ENCODE data around the gene SRGAP2B. TPM values are rescaled to one million over a fixed set of nuclear protein-coding genes. Genes with fewer than 3 reads are reported as not detected.
"Not testable (repeated sequence)": the region's sequence is repeated elsewhere in the genome, so short reads cannot be mapped to it uniquely, and the experiment has no call there.

Gene SRGAP2B
- polyA plus RNA-seq, 1 donor, result 12.4 TPM

GRCh38 chr1:144922785-144923184 is 172.3 kb downstream of the SRGAP2B start:
- DNase-seq, result peak; percentile 0 to 9
- no CpG with 5 or more reads among the region's 4 CpGs for WGBS (ENCODE audit: insufficient coverage, low lambda C conversion rate)
- not testable (repeated sequence) for H3K4me1 ChIP-seq (ENCODE audit: control insufficient read depth, insufficient read depth, low read length); H3K9me3 ChIP-seq (ENCODE audit: control insufficient read depth, low read depth, low read length); H3K27me3 ChIP-seq (ENCODE audit: control insufficient read depth, insufficient read depth, low read length); H3K36me3 ChIP-seq (ENCODE audit: control insufficient read depth, insufficient read depth, low read length); H3K4me3 ChIP-seq (ENCODE audit: low read length); H3K27ac ChIP-seq (ENCODE audit: low read length)

DNA sequence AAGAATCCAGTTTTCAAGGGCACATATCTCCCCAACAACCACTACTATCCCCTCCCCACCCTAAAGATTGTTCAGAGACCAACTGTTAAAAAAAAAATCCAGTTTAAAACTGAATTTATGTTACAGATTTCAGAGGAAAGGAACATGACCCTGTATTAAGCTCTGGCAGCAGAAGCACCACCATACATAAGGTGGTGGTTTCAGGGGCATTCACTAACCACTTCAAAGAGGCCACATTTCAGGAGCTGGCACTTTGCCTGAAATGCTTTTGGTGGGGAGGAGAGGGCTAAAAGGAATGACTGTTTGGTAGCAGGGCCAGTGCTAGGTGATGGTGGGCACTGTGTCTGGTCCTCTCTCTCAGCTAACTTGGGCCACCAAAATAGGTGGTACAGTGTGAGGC is 176.0 kb downstream of the SRGAP2B start:
- H3K9me3 ChIP-seq (ENCODE audit: control insufficient read depth, low read depth, low read length); DNase-seq; H3K4me1 ChIP-seq (ENCODE audit: control insufficient read depth, insufficient read depth, low read length); H3K27me3 ChIP-seq (ENCODE audit: control insufficient read depth, insufficient read depth, low read length); H3K4me3 ChIP-seq (ENCODE audit: low read length); H3K36me3 ChIP-seq (ENCODE audit: control insufficient read depth, insufficient read depth, low read length); H3K27ac ChIP-seq (ENCODE audit: low read length): not testable (repeated sequence)

DNA sequence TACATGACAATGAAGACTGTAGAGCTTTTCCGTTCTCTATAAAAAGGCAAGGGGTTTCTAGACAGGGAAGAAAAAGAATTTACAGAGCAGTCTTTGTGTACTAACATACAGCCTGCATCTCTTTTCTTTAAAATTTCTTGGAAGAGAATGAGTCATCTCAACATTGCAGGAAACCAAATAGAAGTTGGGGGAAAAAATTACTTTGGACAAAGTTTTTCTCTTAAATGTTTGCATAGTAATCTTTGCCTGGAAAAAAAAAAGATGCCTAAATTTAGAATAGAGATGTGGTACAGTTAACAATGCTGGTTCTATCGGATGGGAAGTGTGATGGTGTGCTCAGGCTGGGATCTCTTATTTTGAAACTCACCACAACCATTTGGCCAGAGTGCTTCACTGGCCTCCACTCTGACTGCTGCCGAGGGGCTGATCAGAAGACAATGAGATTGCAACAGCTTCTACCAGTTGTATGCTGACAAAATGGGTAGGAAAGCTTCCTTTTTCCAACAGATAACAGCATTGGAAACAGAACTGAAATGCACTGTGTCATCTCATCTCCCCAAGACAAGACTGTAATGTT is 177.0 kb downstream of the SRGAP2B start:
- not testable (repeated sequence) for DNase-seq; H3K36me3 ChIP-seq (ENCODE audit: control insufficient read depth, insufficient read depth, low read length); H3K4me1 ChIP-seq (ENCODE audit: control insufficient read depth, insufficient read depth, low read length); H3K27ac ChIP-seq (ENCODE audit: low read length); H3K27me3 ChIP-seq (ENCODE audit: control insufficient read depth, insufficient read depth, low read length); H3K9me3 ChIP-seq (ENCODE audit: control insufficient read depth, low read depth, low read length); H3K4me3 ChIP-seq (ENCODE audit: low read length)
- no CpG with 5 or more reads among the region's 3 CpGs for WGBS (ENCODE audit: insufficient coverage, low lambda C conversion rate)

DNA sequence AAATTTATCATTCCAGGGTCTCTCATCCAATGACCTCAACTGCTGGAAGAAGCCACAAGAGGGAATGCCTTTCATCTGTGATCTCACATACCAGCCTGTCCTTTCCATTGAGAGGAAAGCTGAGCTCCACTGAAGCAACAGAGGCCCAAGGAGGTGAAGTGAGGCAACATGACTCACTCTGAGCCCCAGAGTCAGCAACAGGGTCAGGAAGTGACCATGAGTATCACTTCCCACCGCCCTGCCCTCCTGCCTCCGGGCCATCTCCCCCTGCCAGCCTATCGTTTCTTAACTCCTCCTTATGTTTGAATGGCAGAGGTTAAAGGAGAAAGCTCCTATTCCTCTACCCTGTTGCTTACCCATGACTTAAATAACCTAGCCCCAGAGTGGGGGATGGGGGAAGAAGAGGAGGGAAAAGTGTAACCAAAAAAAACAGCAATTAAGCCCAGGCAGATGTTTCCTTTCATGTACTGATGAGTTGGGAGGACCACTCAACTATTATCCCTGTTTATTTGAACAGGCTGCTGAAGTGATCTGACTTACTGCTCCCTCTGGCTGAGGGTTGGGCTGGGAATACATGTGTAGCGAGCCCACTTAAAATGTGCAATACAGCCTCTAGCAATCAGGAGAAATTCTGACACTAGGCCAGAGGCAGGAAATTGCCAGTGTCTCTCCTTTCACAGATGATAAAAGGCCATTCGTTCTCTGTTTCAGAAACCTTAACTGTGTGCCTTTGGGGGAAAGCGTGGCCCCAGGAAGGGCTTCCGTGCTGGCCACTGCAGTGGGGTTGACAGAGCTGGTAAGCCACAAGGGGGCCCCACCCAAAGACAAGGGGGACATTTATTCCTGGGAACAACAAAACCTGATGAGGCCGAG is 177.7 kb downstream of the SRGAP2B start:
- H3K9me3 ChIP-seq (ENCODE audit: control insufficient read depth, low read depth, low read length); H3K4me3 ChIP-seq (ENCODE audit: low read length); H3K27ac ChIP-seq (ENCODE audit: low read length); H3K4me1 ChIP-seq (ENCODE audit: control insufficient read depth, insufficient read depth, low read length); H3K27me3 ChIP-seq (ENCODE audit: control insufficient read depth, insufficient read depth, low read length); DNase-seq; H3K36me3 ChIP-seq (ENCODE audit: control insufficient read depth, insufficient read depth, low read length): not testable (repeated sequence)
- no CpG with 5 or more reads among the region's 8 CpGs for WGBS (ENCODE audit: insufficient coverage, low lambda C conversion rate)

DNA sequence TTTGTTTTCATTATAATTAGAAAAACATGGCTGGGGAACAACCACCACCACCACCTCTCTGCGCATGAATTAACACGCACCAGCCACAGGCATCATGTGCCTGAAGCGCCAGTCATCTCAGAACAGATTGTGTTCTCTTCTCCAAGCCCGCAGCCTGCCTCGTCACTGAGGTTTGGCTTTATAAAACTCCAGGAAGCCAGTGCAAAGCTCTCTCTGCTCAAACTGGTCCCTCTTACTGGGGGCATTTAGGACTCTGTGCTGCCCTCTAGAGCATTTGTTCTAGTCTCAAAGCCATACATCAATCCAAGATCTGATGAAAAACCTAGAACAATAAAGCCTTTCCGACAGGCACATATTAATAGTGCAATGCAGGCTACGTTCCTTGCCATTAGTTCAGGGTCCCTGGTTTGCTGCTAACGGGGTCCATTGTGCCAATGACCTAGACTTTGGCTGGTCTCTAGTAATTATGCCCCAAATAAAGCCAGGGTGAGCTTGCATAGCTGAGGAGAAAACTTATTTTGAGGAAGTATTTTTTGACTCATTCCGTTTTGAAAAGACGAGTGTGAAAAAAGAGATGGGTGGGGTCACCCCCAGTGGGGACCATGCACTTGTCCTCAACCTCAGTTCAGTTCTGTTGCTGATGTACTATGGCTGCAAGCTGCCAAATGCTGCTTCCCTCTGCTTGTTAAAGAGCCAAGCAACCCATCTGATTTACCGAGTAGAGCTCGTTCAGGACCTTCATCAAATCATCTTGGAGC is 181.0 kb downstream of the SRGAP2B start:
- not testable (repeated sequence) for H3K4me1 ChIP-seq (ENCODE audit: control insufficient read depth, insufficient read depth, low read length); H3K27ac ChIP-seq (ENCODE audit: low read length); H3K9me3 ChIP-seq (ENCODE audit: control insufficient read depth, low read depth, low read length); H3K4me3 ChIP-seq (ENCODE audit: low read length); H3K27me3 ChIP-seq (ENCODE audit: control insufficient read depth, insufficient read depth, low read length); DNase-seq; H3K36me3 ChIP-seq (ENCODE audit: control insufficient read depth, insufficient read depth, low read length)
- WGBS (ENCODE audit: insufficient coverage, low lambda C conversion rate), result no CpG with 5 or more reads among the region's 12 CpGs

DNA sequence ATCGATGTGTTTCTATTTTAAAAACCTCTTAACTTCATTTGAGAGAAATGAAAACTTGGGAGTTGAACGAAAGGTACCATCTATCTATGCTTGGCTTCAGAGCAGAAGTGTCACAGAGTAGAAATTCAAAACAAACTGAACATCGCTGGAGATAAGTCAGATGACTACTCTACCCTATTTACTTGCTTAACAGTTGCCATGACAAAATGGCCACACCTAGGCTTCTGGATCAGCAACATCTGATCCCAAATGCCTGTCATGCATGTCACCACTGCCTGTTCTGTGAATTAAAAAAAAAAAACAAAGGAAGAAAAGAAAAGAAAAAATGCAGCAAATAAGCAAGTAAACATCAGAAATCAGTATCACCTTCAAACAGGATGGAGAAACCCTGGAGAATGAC is 181.7 kb downstream of the SRGAP2B start:
- H3K4me3 ChIP-seq (ENCODE audit: low read length); DNase-seq; H3K27ac ChIP-seq (ENCODE audit: low read length); H3K4me1 ChIP-seq (ENCODE audit: control insufficient read depth, insufficient read depth, low read length); H3K9me3 ChIP-seq (ENCODE audit: control insufficient read depth, low read depth, low read length); H3K36me3 ChIP-seq (ENCODE audit: control insufficient read depth, insufficient read depth, low read length); H3K27me3 ChIP-seq (ENCODE audit: control insufficient read depth, insufficient read depth, low read length): not testable (repeated sequence)
- WGBS (ENCODE audit: insufficient coverage, low lambda C conversion rate), result no CpG with 5 or more reads among the region's 3 CpGs

- H3K27ac ChIP-seq (ENCODE audit: low read length); H3K27me3 ChIP-seq (ENCODE audit: control insufficient read depth, insufficient read depth, low read length); DNase-seq; H3K9me3 ChIP-seq (ENCODE audit: control insufficient read depth, low read depth, low read length); H3K36me3 ChIP-seq (ENCODE audit: control insufficient read depth, insufficient read depth, low read length); H3K4me1 ChIP-seq (ENCODE audit: control insufficient read depth, insufficient read depth, low read length); H3K4me3 ChIP-seq (ENCODE audit: low read length): not testable (repeated sequence)
- no CpG with 5 or more reads among the region's 5 CpGs for WGBS (ENCODE audit: insufficient coverage, low lambda C conversion rate)
Observed at GRCh38 chr1:144910729-144911128, 184.4 kb downstream of the SRGAP2B start.

DNA sequence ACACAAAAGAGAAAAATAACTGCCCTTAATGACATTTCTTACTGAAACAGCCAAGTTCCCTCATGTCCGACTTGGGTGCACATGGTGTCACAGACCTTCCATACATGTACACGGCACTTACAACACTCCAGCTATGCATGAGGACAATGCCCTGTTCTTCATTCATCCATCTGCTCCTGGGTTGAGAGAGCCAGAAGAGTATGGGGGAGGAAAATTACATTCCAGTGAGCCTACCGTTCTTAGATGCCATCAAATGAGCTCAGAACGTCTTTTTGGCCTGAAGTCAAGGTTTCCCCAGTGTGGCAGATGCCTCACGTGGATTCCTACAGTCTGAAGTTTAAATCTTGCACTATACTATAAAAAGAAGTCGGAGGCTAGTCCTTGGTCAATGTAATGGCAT is 194.3 kb downstream of the SRGAP2B start:
- not testable (repeated sequence) for H3K4me3 ChIP-seq (ENCODE audit: low read length); H3K36me3 ChIP-seq (ENCODE audit: control insufficient read depth, insufficient read depth, low read length); H3K9me3 ChIP-seq (ENCODE audit: control insufficient read depth, low read depth, low read length); H3K27me3 ChIP-seq (ENCODE audit: control insufficient read depth, insufficient read depth, low read length); DNase-seq; H3K4me1 ChIP-seq (ENCODE audit: control insufficient read depth, insufficient read depth, low read length); H3K27ac ChIP-seq (ENCODE audit: low read length)
- no CpG with 5 or more reads among the region's 6 CpGs for WGBS (ENCODE audit: insufficient coverage, low lambda C conversion rate)

DNA sequence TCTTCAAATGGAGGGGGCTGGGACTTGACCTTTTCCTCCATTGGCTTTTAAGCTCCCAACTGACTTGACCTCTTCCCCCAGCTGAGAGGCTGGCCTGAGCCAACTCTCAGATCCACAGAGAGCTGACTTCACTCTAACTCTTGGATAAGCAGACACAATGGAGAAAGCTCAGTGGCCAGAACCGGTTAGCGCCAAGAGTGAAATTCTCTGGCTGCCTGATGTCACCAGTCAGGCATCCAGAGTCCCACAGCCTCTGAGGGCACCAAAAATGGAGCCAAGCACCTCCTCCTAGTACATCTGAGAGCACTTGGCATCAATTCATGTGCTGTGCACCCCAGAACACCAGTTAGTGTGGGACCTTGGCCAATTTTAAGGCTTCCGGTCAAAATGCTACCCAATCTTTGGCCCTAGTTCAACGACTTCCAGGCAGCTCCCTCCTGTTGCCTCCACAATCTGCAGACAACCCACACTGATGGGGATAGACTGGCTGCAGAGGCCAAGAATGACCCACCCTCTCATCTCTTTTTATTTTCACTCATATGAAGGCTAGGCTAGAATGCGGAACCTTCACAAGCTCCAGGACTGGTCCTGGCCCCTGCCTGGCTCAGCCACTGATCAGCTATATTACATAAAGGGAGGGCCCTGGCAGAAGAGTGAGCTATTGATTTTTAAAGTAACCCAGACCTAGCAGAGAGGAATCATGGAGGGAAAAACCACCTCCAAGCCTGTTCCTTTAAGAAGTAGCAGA is 200.5 kb downstream of the SRGAP2B start:
- H3K4me3 ChIP-seq (ENCODE audit: low read length); H3K27ac ChIP-seq (ENCODE audit: low read length); H3K36me3 ChIP-seq (ENCODE audit: control insufficient read depth, insufficient read depth, low read length); H3K27me3 ChIP-seq (ENCODE audit: control insufficient read depth, insufficient read depth, low read length); H3K9me3 ChIP-seq (ENCODE audit: control insufficient read depth, low read depth, low read length); H3K4me1 ChIP-seq (ENCODE audit: control insufficient read depth, insufficient read depth, low read length); DNase-seq: not testable (repeated sequence)
- WGBS (ENCODE audit: insufficient coverage, low lambda C conversion rate), result no CpG with 5 or more reads among the region's 5 CpGs

DNA sequence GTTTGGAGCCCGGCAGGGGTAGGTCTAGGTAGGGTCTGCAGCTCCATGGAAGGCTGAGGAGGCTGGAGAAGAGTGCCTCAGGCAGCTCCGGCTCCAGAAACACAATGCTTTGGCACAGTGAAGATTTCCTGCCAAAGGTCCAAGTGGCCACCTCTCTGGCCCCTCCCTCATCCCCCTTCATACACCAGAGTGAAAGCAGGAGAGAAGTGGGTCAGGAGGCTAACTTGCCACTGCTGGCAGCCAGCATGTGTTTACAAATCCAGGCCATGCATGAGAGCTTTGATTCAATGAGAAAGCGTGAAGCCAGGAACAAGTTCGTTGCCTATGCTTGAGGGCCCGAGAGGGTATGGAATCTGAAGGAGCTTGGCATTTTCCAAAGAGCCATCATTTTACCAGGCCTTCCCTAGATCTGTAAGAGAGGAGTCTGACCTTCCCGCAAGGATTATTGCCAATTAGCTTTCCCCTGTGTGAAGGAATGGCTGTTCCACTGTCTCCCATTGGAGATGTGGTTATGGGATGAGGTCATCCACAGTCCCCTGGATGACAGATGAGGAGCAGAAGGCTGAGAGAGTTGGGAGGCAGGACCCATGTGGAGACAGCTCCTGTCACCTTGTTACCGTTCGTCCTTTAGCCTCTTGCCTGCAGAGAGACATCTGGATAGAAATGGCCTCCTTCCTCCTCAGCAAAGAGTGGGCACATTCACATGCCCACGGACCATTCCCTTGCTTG is 201.3 kb downstream of the SRGAP2B start:
- not testable (repeated sequence) for H3K36me3 ChIP-seq (ENCODE audit: control insufficient read depth, insufficient read depth, low read length); DNase-seq
- no CpG with 5 or more reads among the region's 9 CpGs for WGBS (ENCODE audit: insufficient coverage, low lambda C conversion rate)

More for the DNA sequence above, 201.3 kb downstream of the SRGAP2B start:
- H3K4me3 ChIP-seq (ENCODE audit: low read length); H3K4me1 ChIP-seq (ENCODE audit: control insufficient read depth, insufficient read depth, low read length); H3K9me3 ChIP-seq (ENCODE audit: control insufficient read depth, low read depth, low read length); H3K27me3 ChIP-seq (ENCODE audit: control insufficient read depth, insufficient read depth, low read length); H3K27ac ChIP-seq (ENCODE audit: low read length): not testable (repeated sequence)
